K562 treated with DMSO at 1 percent for 24 hours (cell line): ENCODE results near the gene MGAM2. TPM values are rescaled to one million over a fixed set of nuclear protein-coding genes. Genes with fewer than 3 reads are reported as not detected.

Source experiments
- total RNA-seq: library from RNA; unstranded; fragments of 300-600 nt; gene quantifications from 2 replicates; pipeline ENCODE4 v1.2.3, GENCODE V29; 2022; ENCODE audit warnings: low read depth; ENCODE audit not compliant: insufficient read depth

MGAM2 gene
- total RNA-seq = 0.07 TPM in 1 of 2 replicates, not detected in the other

GRCh38 chr7:142111499-142111898, at the start of gene MGAM2:
MGAM2 (plus strand) TSS chr7:142111718; CDS start chr7:142116874, 5,156 bp downstream.

GRCh38 chr7:142257958-142258357, 146.4 kb downstream of the MGAM2 start, which contains the start of gene PRSS58:
PRSS58 (minus strand) TSS chr7:142258058; CDS start chr7:142257707, 351 bp downstream.

Other genes starting within 250 kb of the MGAM2 start
- not detected in 2 replicates for gene OR9A4, start 195.3 kb upstream of the MGAM2 start, total RNA-seq
- not detected in 2 replicates for gene CLEC5A, start 164.7 kb upstream of the MGAM2 start, total RNA-seq
- gene TAS2R38, start 137.9 kb upstream of the MGAM2 start, total RNA-seq = not detected in 2 replicates
- gene MGAM, start 115.8 kb upstream of the MGAM2 start, total RNA-seq = 0.12 and 0.17 TPM in 2 replicates
- not detected in 2 replicates for gene PRSS58, start 146.3 kb downstream of the MGAM2 start, total RNA-seq